Measurements from ENCODE around the gene RAB41. TPM values are rescaled to one million over a fixed set of nuclear protein-coding genes. Genes with fewer than 3 reads are reported as not detected.

Gene RAB41
- total RNA-seq, 1 donor from 2014 or later = not detected

- no peak for TF ChIP-seq CTCF (IDR thresholded peaks at IDR 0.05)
- intact Hi-C loops (cut with DNase I) = no loop called here
- Histone ChIP-seq H3K9me3 (no peaks in the 10 kb centered on the region), H3K27ac (no peak overlapping the region), H3K27me3 (ENCODE audit: low read depth) (no peaks in the 10 kb centered on the region), H3K36me3 (no peaks in the 10 kb centered on the region), H3K4me1 (no peaks in the 10 kb centered on the region), H3K4me3 (no peak overlapping the region)
- no peak for DNase-seq
- no peak for ATAC-seq
Observed at GRCh38 chrX:70247252-70247651, 34.7 kb upstream of the RAB41 start.

GRCh38 chrX:70252491-70252890 is 29.5 kb upstream of the RAB41 start:
- DNase-seq (no peak), ATAC-seq (no peak)
- H3K27ac ChIP-seq = no peak overlapping the region
- H3K4me1 ChIP-seq = no peaks in the 10 kb centered on the region
- no peaks in the 10 kb centered on the region for H3K9me3 ChIP-seq
- intact Hi-C loops (cut with DNase I) = no loop called here
- no peaks in the 10 kb centered on the region for H3K36me3 ChIP-seq
- no peak for TF ChIP-seq CTCF (IDR thresholded peaks at IDR 0.05)
- H3K4me3 ChIP-seq = no peak overlapping the region
- no peaks in the 10 kb centered on the region for H3K27me3 ChIP-seq (ENCODE audit: low read depth)

GRCh38 chrX:70253377-70254062 is 28.5 kb upstream of the RAB41 start:
- ATAC-seq (no peak), DNase-seq (no peak)
- Histone ChIP-seq H3K36me3 (no peaks in the 10 kb centered on the region), H3K27me3 (ENCODE audit: low read depth) (no peaks in the 10 kb centered on the region), H3K27ac (no peak overlapping the region), H3K4me1 (no peaks in the 10 kb centered on the region), H3K9me3 (no peaks in the 10 kb centered on the region), H3K4me3 (no peak overlapping the region)
- intact Hi-C loops (cut with DNase I) = no loop called here
- TF ChIP-seq CTCF (IDR thresholded peaks at IDR 0.05) = no peak

GRCh38 chrX:70254063-70254400 is 27.9 kb upstream of the RAB41 start:
- intact Hi-C loops (cut with DNase I) = no loop called here
- no peaks in the 10 kb centered on the region for H3K9me3 ChIP-seq
- no peaks in the 10 kb centered on the region for H3K36me3 ChIP-seq
- ATAC-seq (no peak), DNase-seq (no peak)
- H3K27ac ChIP-seq = no peak overlapping the region
- TF ChIP-seq CTCF (IDR thresholded peaks at IDR 0.05) = no peak
- H3K27me3 ChIP-seq (ENCODE audit: low read depth) = no peaks in the 10 kb centered on the region
- no peak overlapping the region for H3K4me3 ChIP-seq
- H3K4me1 ChIP-seq = no peaks in the 10 kb centered on the region

- no peaks in the 10 kb centered on the region for H3K4me1 ChIP-seq
- H3K27me3 ChIP-seq (ENCODE audit: low read depth) = no peaks in the 10 kb centered on the region
- H3K9me3 ChIP-seq = no peaks in the 10 kb centered on the region
- TF ChIP-seq CTCF (IDR thresholded peaks at IDR 0.05) = no peak
- DNase-seq (no peak), ATAC-seq (no peak)
- no peak overlapping the region for H3K4me3 ChIP-seq
- H3K27ac ChIP-seq = no peak overlapping the region
- H3K36me3 ChIP-seq = no peaks in the 10 kb centered on the region
- intact Hi-C loops (cut with DNase I) = no loop called here
Observed at GRCh38 chrX:70254909-70255308, 27.1 kb upstream of the RAB41 start.
